HepG2 (cell line): ENCODE measurements around the gene ADM5. TPM values are rescaled to one million over a fixed set of nuclear protein-coding genes. Genes with fewer than 3 reads are reported as not detected.

Source experiments
- ATF1 ChIP-seq: IDR thresholded peaks from 2 replicates; pipeline ENCODE4 v1.6.1; 2016; ENCODE audit warnings: mild to moderate bottlenecking, control low read depth
- BHLHE40 ChIP-seq: IDR thresholded peaks from 2 replicates; pipeline ENCODE4 v1.6.1; 2011; ENCODE audit warnings: low read length, improper control_type of control experiment
- DPF2 ChIP-seq: sonication (generic); formaldehyde crosslinking; IDR thresholded peaks from 2 replicates; pipeline ENCODE4 v1.4.0; 2020; ENCODE audit warnings: mild to moderate bottlenecking, low read depth, missing genetic modification reagents, borderline replicate concordance
- EED ChIP-seq: sonication (generic); formaldehyde crosslinking; IDR thresholded peaks from 2 replicates; pipeline ENCODE4 v1.5.0; 2020; ENCODE audit warnings: mild to moderate bottlenecking, missing genetic modification reagents
- IRF9 ChIP-seq: sonication (generic); formaldehyde crosslinking; IDR thresholded peaks from 2 replicates; pipeline ENCODE4 v1.8.0; 2022; ENCODE audit warnings: missing genetic modification reagents, mild to moderate bottlenecking, borderline replicate concordance
- KLF15 ChIP-seq: sonication (generic); formaldehyde crosslinking; IDR thresholded peaks from 2 replicates; pipeline ENCODE4 v1.8.1; 2023; ENCODE audit warnings: borderline replicate concordance, mild to moderate bottlenecking, inconsistent platforms, missing genetic modification reagents, mixed read lengths
- MYNN ChIP-seq: sonication (generic); formaldehyde crosslinking; IDR thresholded peaks from 2 replicates; pipeline ENCODE4 v1.4.0; 2020; ENCODE audit warnings: mild to moderate bottlenecking, low read depth, missing genetic modification reagents
- NFE2L1 ChIP-seq: sonication (generic); formaldehyde crosslinking; IDR thresholded peaks from 2 replicates; pipeline ENCODE4 v1.4.0; 2020; ENCODE audit warnings: missing genetic modification reagents, mild to moderate bottlenecking, borderline replicate concordance
- PBX3 ChIP-seq: sonication (generic); formaldehyde crosslinking; IDR thresholded peaks from 2 replicates; pipeline ENCODE4 v1.8.1; 2023; ENCODE audit warnings: missing genetic modification reagents, inconsistent platforms, borderline replicate concordance
- SMARCC2 ChIP-seq: fragments of 450-650 bp; IDR thresholded peaks from 2 replicates; pipeline ENCODE4 v1.6.1; 2017; ENCODE audit warnings: antibody characterized with exemption, mild to moderate bottlenecking
- SMARCE1 ChIP-seq: fragments of 450-650 bp; IDR thresholded peaks from 2 replicates; pipeline ENCODE4 v1.6.1; 2017; ENCODE audit warnings: borderline replicate concordance
- TBL1XR1 ChIP-seq: fragments of 150-350 bp; IDR thresholded peaks from 2 replicates; pipeline ENCODE4 v1.6.1; 2014; ENCODE audit warnings: borderline replicate concordance, low read length; ENCODE audit not compliant: partially characterized antibody
- TEAD3 ChIP-seq: optimal IDR thresholded peaks from 2 replicates; pipeline ENCODE3; 2016; ENCODE audit warnings: borderline replicate concordance
- ZFAT ChIP-seq: sonication (generic); formaldehyde crosslinking; conservative IDR thresholded peaks from 2 replicates; pipeline ENCODE4 v1.8.1; 2023; ENCODE audit warnings: missing genetic modification reagents, inconsistent platforms
- ZNF20 ChIP-seq: sonication (generic); formaldehyde crosslinking; IDR thresholded peaks from 2 replicates; pipeline ENCODE4 v1.4.0; 2020; ENCODE audit warnings: mild to moderate bottlenecking, moderate library complexity, missing genetic modification reagents
- ZNF251 ChIP-seq: sonication (generic); formaldehyde crosslinking; IDR thresholded peaks from 2 replicates; pipeline ENCODE4 v1.9.0; 2021; ENCODE audit warnings: mild to moderate bottlenecking, missing genetic modification reagents
- ZNF274 ChIP-seq: sonication (generic); formaldehyde crosslinking; IDR thresholded peaks from 2 replicates; pipeline ENCODE4 v1.5.1; 2020; ENCODE audit warnings: mild to moderate bottlenecking, missing genetic modification reagents
- ZNF337 ChIP-seq: sonication (generic); formaldehyde crosslinking; IDR thresholded peaks from 2 replicates; pipeline ENCODE4 v1.5.1; 2020; ENCODE audit warnings: missing genetic modification reagents, low read depth, mild to moderate bottlenecking, borderline replicate concordance
- ZNF503 ChIP-seq: sonication (generic); formaldehyde crosslinking; IDR thresholded peaks from 2 replicates; pipeline ENCODE4 v1.4.0; 2020; ENCODE audit warnings: missing genetic modification reagents
- ZNF580 ChIP-seq: IDR thresholded peaks from 2 replicates; pipeline ENCODE4 v1.6.1; 2016; ENCODE audit warnings: low read depth, borderline replicate concordance
- ZNF598 ChIP-seq: sonication (generic); formaldehyde crosslinking; IDR thresholded peaks from 2 replicates; pipeline ENCODE4 v1.5.1; 2020; ENCODE audit warnings: mild to moderate bottlenecking, missing genetic modification reagents, borderline replicate concordance
- ZNF670 ChIP-seq: sonication (generic); formaldehyde crosslinking; IDR thresholded peaks from 2 replicates; pipeline ENCODE4 v1.8.0; 2022; ENCODE audit warnings: mild to moderate bottlenecking, missing genetic modification reagents, borderline replicate concordance
- ZNF800 ChIP-seq: sonication (generic); formaldehyde crosslinking; IDR thresholded peaks from 2 replicates; pipeline ENCODE4 v1.4.0; 2020; ENCODE audit warnings: missing genetic modification reagents
- polyA plus RNA-seq, 8 experiments: library from polyadenylated mRNA; depleted of rRNA in 3 of 8; stranded (reverse) in 7 of 8; unstranded in 1 of 8; fragments of >200 nt; fragmentation: Illumina TruSeq in 4 of 8; extraction: Trizol in 4 of 8; gene quantifications; 2 replicates each; pipeline versions ENCODE4 v1.2.1 to v1.2.3, GENCODE V29; 2011 to 2016; ENCODE audit warnings: low read depth in 4 of 8, missing spikeins in 1 of 8, mixed read lengths in 1 of 8; ENCODE audit not compliant: insufficient read depth in 1 of 8
- total RNA-seq, 5 experiments: library from RNA; depleted of rRNA; stranded (reverse); fragments of >200 nt; fragmentation: Illumina TruSeq; extraction: Trizol; gene quantifications; 2 replicates each; pipeline ENCODE4 v1.2.3, GENCODE V29; 2016; ENCODE audit warnings: low read depth in 1 of 5

Gene ADM5
- total and polyA plus RNA-seq, 2 of the 13 experiments (the other 11 are each of a cell fraction or from before 2014, with no cell fraction given): 2.7 to 4.1 TPM

GRCh38 chr19:49672131-49672919, 17.1 kb upstream of the ADM5 start (continued):
- TF ChIP-seq PBX3 (CRISPR knock-in tag): 0 out of 2 replicates have a peak, but pooled peaks have one; percentile 43
- TF ChIP-seq ZNF20 (CRISPR knock-in tag): no peak
- TF ChIP-seq EED (CRISPR knock-in tag): no peak
- TF ChIP-seq ZNF503: no peak
- TF ChIP-seq MYNN: no peak
- no peak for TF ChIP-seq ATF1 (CRISPR knock-in tag)
- peak; percentile 81; the same call in 1 of the 2 replicates for TF ChIP-seq ZNF274 (CRISPR knock-in tag)
- peak; percentile 77; the same call in 1 of the 2 replicates for TF ChIP-seq ZNF580
- peak; percentile 76; the same call in 1 of the 2 replicates for TF ChIP-seq ZNF800
- TF ChIP-seq ZNF670 (CRISPR knock-in tag): no peak
- no peak for TF ChIP-seq DPF2 (CRISPR knock-in tag)
- no peak for TF ChIP-seq IRF9
- peak; percentile 81; the same call in 1 of the 2 replicates for TF ChIP-seq ZNF598
- TF ChIP-seq SMARCE1: no peak
- no peak for TF ChIP-seq ZFAT (CRISPR knock-in tag)
- no peak for TF ChIP-seq SMARCC2
- no peak for TF ChIP-seq ZNF251 (CRISPR knock-in tag)
- TF ChIP-seq TBL1XR1: no peak
- peak; percentile 62 for TF ChIP-seq TEAD3 (CRISPR knock-in tag)
- TF ChIP-seq ZNF337 (CRISPR knock-in tag): peak; percentile 46; the same call in 1 of the 2 replicates
- peak; percentile 39; the same call in 1 of the 2 replicates for TF ChIP-seq BHLHE40
- no peak for TF ChIP-seq KLF15 (CRISPR knock-in tag)
- no peak for TF ChIP-seq NFE2L1
